H1 (cell line): ENCODE measurements around the gene ARHGEF1. TPM values are rescaled to one million over a fixed set of nuclear protein-coding genes. Genes with fewer than 3 reads are reported as not detected.

ENCODE experiments used
- CTCF ChIA-PET: fragments of 300-600 bp; sonication (Branson Sonifier 250); formaldehyde crosslinking; loops from one replicate; lab custom pipeline; 2021; ENCODE audit not compliant: partially characterized antibody; lab: Charles Lee
- POLR2A ChIA-PET: fragments of 300-600 bp; sonication (Branson Sonifier 250); formaldehyde crosslinking; loops from one replicate; lab custom pipeline; 2021; ENCODE audit warnings: inconsistent platforms; ENCODE audit not compliant: partially characterized antibody; lab: Charles Lee
- DNase-seq, 2 experiments: peaks; one replicate each; pipeline versions ENCODE4 v3.0.0 to v3.0.0-alpha.2; 2010 to 2022; ENCODE audit warnings: low spot score in 2 of 2, low read depth in 1 of 2, mixed read lengths in 1 of 2
- FAIRE-seq: peaks from 2 replicates; lab custom pipeline; 2011; peaks lifted over from hg19 to GRCh38; lab: Jason Lieb, UNC
- H2AFZ ChIP-seq: 2 replicates; pipeline ENCODE4 v1.8.1; 2012; ENCODE audit warnings: low read length, inconsistent platforms
- H2AK5ac ChIP-seq: 2 replicates; pipeline ENCODE4 v1.6.1; 2013; ENCODE audit warnings: low read depth, low read length
- H2BK120ac ChIP-seq: replicated peaks from 2 replicates; pipeline ENCODE3; 2013; ENCODE audit warnings: low read depth, low read length, inconsistent platforms
- H2BK12ac ChIP-seq: 2 replicates; pipeline ENCODE4 v1.6.1; 2013; ENCODE audit warnings: low read depth, low read length
- H2BK15ac ChIP-seq: 2 replicates; pipeline ENCODE4 v1.6.1; 2013; ENCODE audit warnings: low read length
- H2BK20ac ChIP-seq: 2 replicates; pipeline ENCODE4 v1.6.1; 2013; ENCODE audit warnings: low read length
- H2BK5ac ChIP-seq: 2 replicates; pipeline ENCODE4 v1.6.1; 2013; ENCODE audit warnings: low read depth, low read length
- H3K14ac ChIP-seq: 2 replicates; pipeline ENCODE4 v1.6.1; 2013; ENCODE audit warnings: inconsistent platforms; ENCODE audit not compliant: insufficient read length
- H3K18ac ChIP-seq: 2 replicates; pipeline ENCODE4 v1.6.1; 2013; ENCODE audit warnings: low read length; ENCODE audit errors: extremely low read depth
- H3K23ac ChIP-seq: 2 replicates; pipeline ENCODE4 v1.6.1; 2013; ENCODE audit warnings: inconsistent platforms; ENCODE audit not compliant: insufficient read length
- H3K23me2 ChIP-seq: 2 replicates; pipeline ENCODE4 v1.6.1; 2013; ENCODE audit warnings: low read depth, low read length
- H3K27ac ChIP-seq: 2 replicates; pipeline ENCODE4 v1.6.1; 2011; ENCODE audit warnings: low read depth, low read length, inconsistent platforms
- H3K27me3 ChIP-seq, 4 experiments: replicated peaks in 1 of 4; 1 replicate in 1 of 4; 2 replicates in 3 of 4; pipeline versions ENCODE4 v1.6.1 to v1.8.1; 2011 to 2013; ENCODE audit warnings: low read length in 3 of 4, mild to moderate bottlenecking in 3 of 4, inconsistent platforms in 2 of 4, mixed read lengths in 2 of 4, moderate library complexity in 1 of 4; ENCODE audit not compliant: control insufficient read depth in 3 of 4, insufficient read depth in 3 of 4; ENCODE audit errors: extremely low read depth in 1 of 4
- H3K36me3 ChIP-seq, 4 experiments: 2 replicates each; pipeline versions ENCODE4 v1.6.1 to v1.8.1; 2011 to 2013; ENCODE audit warnings: mild to moderate bottlenecking in 4 of 4, low read length in 3 of 4, moderate library complexity in 2 of 4, control low read depth in 1 of 4, inconsistent platforms in 1 of 4; ENCODE audit not compliant: insufficient read depth in 4 of 4, control insufficient read depth in 2 of 4
- H3K4ac ChIP-seq: replicated peaks from 2 replicates; pipeline ENCODE3; 2013; ENCODE audit warnings: low read length, low read depth, mixed read lengths, inconsistent platforms; ENCODE audit not compliant: insufficient read length
- H3K4me1 ChIP-seq, 4 experiments: replicated peaks in 1 of 4; 1 replicate in 1 of 4; 2 replicates in 3 of 4; pipeline versions ENCODE4 v1.6.1 to v1.8.1; 2011 to 2013; ENCODE audit warnings: low read length in 3 of 4, inconsistent platforms in 2 of 4, mixed read lengths in 1 of 4; ENCODE audit not compliant: insufficient read depth in 4 of 4, control insufficient read depth in 3 of 4
- H3K4me2 ChIP-seq, 2 experiments: 2 replicates each; pipeline versions ENCODE4 v1.6.1 to v1.8.1; 2011 to 2013; ENCODE audit warnings: low read depth in 2 of 2, low read length in 2 of 2, control low read depth in 1 of 2, inconsistent platforms in 1 of 2, mild to moderate bottlenecking in 1 of 2; ENCODE audit not compliant: insufficient read depth in 1 of 2
- H3K4me3 ChIP-seq, 4 experiments: fragments of 200-600, 300-600 bp in 1 of 4; sonication (generic), shearing (Covaris generic), sonication (Bioruptor Twin) in 1 of 4; 2 replicates each; pipeline versions ENCODE4 v1.5.1 to v1.8.1; 2011 to 2016; ENCODE audit warnings: low read length in 4 of 4, low read depth in 3 of 4, control low read depth in 2 of 4, inconsistent platforms in 2 of 4, mild to moderate bottlenecking in 2 of 4, mixed read lengths in 1 of 4, moderate library complexity in 1 of 4; ENCODE audit not compliant: insufficient read depth in 2 of 4; ENCODE audit errors: extremely low read depth in 1 of 4
- H3K56ac ChIP-seq: replicated peaks from 2 replicates; pipeline ENCODE3; 2013; ENCODE audit warnings: low read depth, mild to moderate bottlenecking, mixed read lengths, low read length, inconsistent platforms; ENCODE audit not compliant: insufficient read length
- H3K79me1 ChIP-seq: 2 replicates; pipeline ENCODE4 v1.6.1; 2013; ENCODE audit warnings: low read depth, low read length, control low read depth
- H3K79me2 ChIP-seq, 2 experiments: 2 replicates each; pipeline versions ENCODE4 v1.6.1 to v1.8.1; 2012 to 2013; ENCODE audit warnings: low read length in 2 of 2, mild to moderate bottlenecking in 2 of 2, inconsistent platforms in 1 of 2; ENCODE audit not compliant: insufficient read depth in 2 of 2, control insufficient read depth in 1 of 2
- H3K9ac ChIP-seq, 4 experiments: replicated peaks in 1 of 4; 1 replicate in 1 of 4; 2 replicates in 3 of 4; pipeline versions ENCODE4 v1.6.1 to v1.8.1; 2011 to 2013; ENCODE audit warnings: low read depth in 3 of 4, low read length in 3 of 4, control low read depth in 2 of 4, mild to moderate bottlenecking in 2 of 4, moderate library complexity in 2 of 4, inconsistent platforms in 1 of 4; ENCODE audit errors: extremely low read depth in 1 of 4
- H3K9me3 ChIP-seq, 2 experiments: 2 replicates each; pipeline versions ENCODE4 v1.6.1 to v1.8.1; 2012 to 2013; ENCODE audit warnings: mild to moderate bottlenecking in 2 of 2, moderate library complexity in 2 of 2, control low read depth in 1 of 2, inconsistent platforms in 1 of 2, low read depth in 1 of 2, low read length in 1 of 2, mixed read lengths in 1 of 2; ENCODE audit not compliant: insufficient read depth in 2 of 2
- H4K20me1 ChIP-seq, 2 experiments: replicated peaks in 1 of 2; 2 replicates each; pipeline versions ENCODE3 to v1.8.1; 2011 to 2013; ENCODE audit warnings: inconsistent platforms in 2 of 2, low read length in 2 of 2, mild to moderate bottlenecking in 1 of 2; ENCODE audit not compliant: insufficient read depth in 2 of 2, control insufficient read depth in 1 of 2
- H4K5ac ChIP-seq: 2 replicates; pipeline ENCODE4 v1.6.1; 2013; ENCODE audit warnings: low read length, low read depth, mixed read lengths, inconsistent platforms; ENCODE audit not compliant: insufficient read length
- H4K8ac ChIP-seq: 2 replicates; pipeline ENCODE4 v1.8.0; 2013; ENCODE audit warnings: mild to moderate bottlenecking, moderate library complexity, low read length, inconsistent platforms; ENCODE audit not compliant: insufficient read depth; ENCODE audit errors: extremely low read depth
- H4K91ac ChIP-seq: replicated peaks from 2 replicates; pipeline ENCODE3; 2013; ENCODE audit warnings: low read length, mixed read lengths, inconsistent platforms; ENCODE audit not compliant: insufficient read length
- POLR2AphosphoS5 ChIP-seq: IDR thresholded peaks from 2 replicates; pipeline ENCODE4 v1.6.1; 2011; ENCODE audit warnings: low read depth, low read length
- WGBS, 2 experiments: shearing (Covaris generic) in 1 of 2; methylation state at CpG; one replicate each; pipeline versions ENCODE4 v1.1.6 to v1.1.7; 2013 to 2015; ENCODE audit warnings: low lambda C conversion rate in 2 of 2, mixed read lengths in 2 of 2, inconsistent platforms in 1 of 2, low coverage in 1 of 2, missing lambda C conversion rate in 1 of 2; ENCODE audit not compliant: insufficient replicate concordance in 2 of 2, insufficient coverage in 1 of 2, insufficient read length in 1 of 2; ENCODE audit errors: extremely low coverage in 1 of 2, missing lambda C conversion rate in 1 of 2; 5-methylcytosine and 5-hydroxymethylcytosine counted together
- polyA plus RNA-seq, 7 experiments: library from polyadenylated mRNA; depleted of rRNA in 3 of 7; stranded (reverse) in 5 of 7; unstranded in 2 of 7; fragments of >200 nt in 5 of 7; fragments of 200-250 nt in 2 of 7; gene quantifications; 1 replicate in 5 of 7; 2 replicates in 1 of 7; 4 replicates in 1 of 7; pipeline versions ENCODE4 v1.2.1 to v1.2.3, GENCODE V29; 2011 to 2013; ENCODE audit warnings: missing spikeins in 2 of 7, mixed read lengths in 2 of 7
- total RNA-seq: library from RNA; stranded (reverse); fragmentation: NEBNext Ultra II Directional; extraction: Animal tissue kit (Norgen Biotek cat#: 25700); gene quantifications from 2 replicates; pipeline ENCODE4 v1.2.1, GENCODE V29; 2021
- TF ChIP-seq, protein P1 (sequence below): IDR thresholded peaks from 2 replicates; pipeline ENCODE4 v1.6.1; 2012; ENCODE audit warnings: inconsistent platforms

The ARHGEF1 gene
- total and polyA plus RNA-seq, 2 of the 8 experiments (the other 6 are each of a cell fraction or from before 2014, with no cell fraction given) = 23.0 to 49.0 TPM

DNA sequence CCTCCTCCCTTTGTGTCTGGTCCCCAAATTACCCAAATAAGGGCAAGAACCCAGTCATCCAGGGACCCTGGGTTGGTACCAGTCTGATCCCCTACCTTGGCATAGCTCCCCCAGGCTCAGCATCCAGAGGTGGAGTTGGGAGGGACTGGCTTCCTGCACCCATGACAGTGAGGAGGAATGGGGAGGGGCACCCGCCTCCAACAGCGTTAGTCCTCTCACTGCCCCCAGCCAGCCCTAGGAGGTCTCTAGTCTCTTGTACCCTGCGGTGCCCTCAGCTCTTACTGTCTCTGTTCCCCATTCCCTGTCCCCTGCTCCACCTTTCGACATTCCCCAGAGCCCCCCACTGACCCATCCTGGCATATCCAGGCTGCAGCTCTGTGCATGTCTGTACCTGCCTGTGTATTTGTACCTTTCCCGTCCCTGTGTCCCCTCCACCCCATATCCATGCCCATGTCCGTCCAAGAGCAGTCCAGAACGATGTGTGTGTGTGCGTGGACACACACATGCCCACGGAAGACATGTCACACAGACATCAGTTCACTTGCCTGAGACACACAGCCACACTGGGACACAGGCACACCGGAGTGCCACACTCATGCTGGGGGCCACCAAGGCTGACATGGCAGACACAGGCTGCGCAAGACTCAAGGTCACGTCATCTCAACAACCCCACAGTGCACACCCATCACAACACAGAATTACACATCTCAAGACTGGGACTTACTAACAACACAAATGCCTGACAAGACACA, 27.4 kb downstream of the ARHGEF1 start:
- H3K14ac ChIP-seq = no peak overlapping the region
- peak overlapping the region; percentile 83 for H4K91ac ChIP-seq
- peak overlapping the region; percentile 77 for H2BK15ac ChIP-seq
- 0 out of 2 replicates have a peak, but pooled peaks have one; percentile 12 for TF ChIP-seq POLR2AphosphoS5
- TF ChIP-seq, protein P1, sequence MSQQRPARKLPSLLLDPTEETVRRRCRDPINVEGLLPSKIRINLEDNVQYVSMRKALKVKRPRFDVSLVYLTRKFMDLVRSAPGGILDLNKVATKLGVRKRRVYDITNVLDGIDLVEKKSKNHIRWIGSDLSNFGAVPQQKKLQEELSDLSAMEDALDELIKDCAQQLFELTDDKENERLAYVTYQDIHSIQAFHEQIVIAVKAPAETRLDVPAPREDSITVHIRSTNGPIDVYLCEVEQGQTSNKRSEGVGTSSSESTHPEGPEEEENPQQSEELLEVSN = no peak
- H2AK5ac ChIP-seq = no peak overlapping the region; the same call in 1 of the 2 replicates
- H3K27ac ChIP-seq = no peak overlapping the region
- H4K20me1 ChIP-seq = peaks cover 6 to 25% of the 10 kb centered on the region in 2 experiments
- peaks cover 2% of the 10 kb centered on the region; the same call in 1 of the 2 replicates for H3K79me1 ChIP-seq
- no peak overlapping the region; the same call in 1 of the 2 replicates for H4K8ac ChIP-seq
- H3K23ac ChIP-seq = peak overlapping the region; percentile 92
- H2BK5ac ChIP-seq = peak overlapping the region; percentile 6; the same call in 1 of the 2 replicates
- no peak overlapping the region; a peak in 1 of 7 replicates for H3K9ac ChIP-seq
- H3K36me3 ChIP-seq = peaks cover 0 to 4% (median 0%) of the 10 kb centered on the region in 4 experiments; a peak in 3 of 8 replicates
- H3K4ac ChIP-seq = no peak overlapping the region
- CTCF ChIA-PET = interaction anchor here (0.7 to 1.7 kb wide), 7 partner anchors 12 to 47 kb away, joined by 3 to 8 read pairs (median 3); no protein-coding TSS in a partner anchor
- no peak overlapping the region for H3K4me2 ChIP-seq
- H2BK120ac ChIP-seq = no peak overlapping the region
- peaks cover 0 to 22% (median 5%) of the 10 kb centered on the region in 4 experiments; a peak in 5 of 7 replicates for H3K4me1 ChIP-seq
- no peaks in the 10 kb centered on the region for H3K9me3 ChIP-seq
- no peak overlapping the region for H3K18ac ChIP-seq
- no peaks in the 10 kb centered on the region for H3K79me2 ChIP-seq
- no peak overlapping the region for H3K4me3 ChIP-seq
- H4K5ac ChIP-seq = no peak overlapping the region
- H3K27me3 ChIP-seq = peaks cover 45 to 62% (median 58%) of the 10 kb centered on the region in 4 experiments
- H3K23me2 ChIP-seq = peaks cover 6% of the 10 kb centered on the region; the same call in 1 of the 2 replicates
- no peak for DNase-seq
- WGBS, 2 experiments = 69% methylated on average over 12 of the region's 12 CpGs; no CpG with 5 or more reads in 1 of the 2 experiments
- no peak overlapping the region for H2BK20ac ChIP-seq
- no peak for FAIRE-seq
- H2AFZ ChIP-seq = no peak overlapping the region
- H3K56ac ChIP-seq = no peak overlapping the region
- H2BK12ac ChIP-seq = 0 out of 2 replicates have a peak overlapping the region, but pooled peaks have one; percentile 11
- POLR2A ChIA-PET = interaction anchor here (0.8 to 13.1 kb wide), 9 partner anchors 9 to 50 kb away, joined by 3 to 167 read pairs (median 4); no protein-coding TSS in a partner anchor
